Astrocyte (in vitro differentiated cells and primary cell): ENCODE data around the gene PSMA7. TPM values are rescaled to one million over a fixed set of nuclear protein-coding genes. Genes with fewer than 3 reads are reported as not detected.
A peak's percentile ranks its signal among the peaks of the same experiment; 100 is the strongest.

ENCODE experiments used
- DNase-seq: peaks from one replicate; pipeline ENCODE4 v3.0.0-alpha.2; 2010; ENCODE audit warnings: low read depth
- FAIRE-seq: peaks from 2 replicates; lab custom pipeline; 2011; peaks lifted over from hg19 to GRCh38; lab: Jason Lieb, UNC
- H2AFZ ChIP-seq: 2 replicates; pipeline ENCODE4 v1.6.0; 2012; ENCODE audit warnings: low read depth, low read length, inconsistent platforms
- H3K27ac ChIP-seq: 2 replicates; pipeline ENCODE4 v1.5.1; 2011; ENCODE audit warnings: low read depth, low read length, inconsistent platforms
- H3K27me3 ChIP-seq: 2 replicates; pipeline ENCODE4 v1.6.0; 2011; ENCODE audit warnings: low read length, inconsistent platforms; ENCODE audit not compliant: insufficient read depth
- H3K36me3 ChIP-seq: 2 replicates; pipeline ENCODE4 v1.5.1; 2011; ENCODE audit warnings: low read length, inconsistent platforms; ENCODE audit not compliant: insufficient read depth
- H3K4me1 ChIP-seq: 2 replicates; pipeline ENCODE4 v1.5.1; 2011; ENCODE audit warnings: low read length, inconsistent platforms; ENCODE audit not compliant: insufficient read depth
- H3K4me2 ChIP-seq: 2 replicates; pipeline ENCODE4 v1.6.0; 2012; ENCODE audit warnings: low read length, inconsistent platforms
- H3K4me3 ChIP-seq: 2 replicates; pipeline ENCODE4 v1.5.1; 2011; ENCODE audit warnings: low read depth, mild to moderate bottlenecking, low read length, inconsistent platforms; ENCODE audit not compliant: insufficient read depth
- H3K79me2 ChIP-seq: 2 replicates; pipeline ENCODE4 v1.6.0; 2012; ENCODE audit warnings: mild to moderate bottlenecking, low read length, inconsistent platforms; ENCODE audit not compliant: insufficient read depth
- H3K9ac ChIP-seq: 2 replicates; pipeline ENCODE4 v1.6.0; 2012; ENCODE audit warnings: mild to moderate bottlenecking, low read length, inconsistent platforms
- H3K9me3 ChIP-seq: 2 replicates; pipeline ENCODE4 v1.5.1; 2012; ENCODE audit warnings: low read depth, mild to moderate bottlenecking, low read length, inconsistent platforms; ENCODE audit not compliant: insufficient read depth
- H4K20me1 ChIP-seq: 2 replicates; pipeline ENCODE4 v1.6.0; 2012; ENCODE audit warnings: low read length, inconsistent platforms; ENCODE audit not compliant: insufficient read depth
- H3K27ac Mint-ChIP-seq: one replicate; pipeline ENCODE4 v1.8.0; 2021; ENCODE audit warnings: mild to moderate bottlenecking, mixed read lengths; ENCODE audit not compliant: unreplicated experiment
- H3K27me3 Mint-ChIP-seq: one replicate; pipeline ENCODE4 v1.8.0; 2021; ENCODE audit warnings: low read depth, mixed read lengths; ENCODE audit not compliant: unreplicated experiment
- H3K36me3 Mint-ChIP-seq: one replicate; pipeline ENCODE4 v1.8.0; 2021; ENCODE audit warnings: low read depth, mixed read lengths; ENCODE audit not compliant: unreplicated experiment
- H3K4me1 Mint-ChIP-seq: one replicate; pipeline ENCODE4 v1.8.0; 2021; ENCODE audit warnings: low read depth, mixed read lengths; ENCODE audit not compliant: unreplicated experiment
- H3K4me3 Mint-ChIP-seq: one replicate; pipeline ENCODE4 v1.8.0; 2021; ENCODE audit warnings: mild to moderate bottlenecking, moderate library complexity, mixed read lengths; ENCODE audit not compliant: unreplicated experiment
- H3K9me3 Mint-ChIP-seq: one replicate; pipeline ENCODE4 v1.8.0; 2021; ENCODE audit warnings: mild to moderate bottlenecking, mixed read lengths; ENCODE audit not compliant: unreplicated experiment
- EZH2 ChIP-seq: IDR thresholded peaks from 2 replicates; pipeline ENCODE4 v1.6.1; 2012; ENCODE audit warnings: mild to moderate bottlenecking, low read length, inconsistent platforms; ENCODE audit not compliant: insufficient read depth
- total RNA-seq: library from RNA; stranded (reverse); gene quantifications from 2 replicates; pipeline ENCODE4 v1.2.1, GENCODE V29; 2021
- TF ChIP-seq, protein P1 (sequence below): IDR thresholded peaks from 2 replicates; pipeline ENCODE4 v1.5.1; 2011; ENCODE audit warnings: low read depth, mild to moderate bottlenecking, inconsistent platforms, low read length, moderate library complexity; ENCODE audit not compliant: insufficient read depth

The PSMA7 gene
- total RNA-seq, 1 donor from 2014 or later, result 324 TPM

- Histone ChIP-seq H3K4me1 (peaks cover 18% of the 10 kb centered on the region), H3K36me3 (peaks cover 56% of the 10 kb centered on the region), H3K27ac (no peak overlapping the region), H3K79me2 (peaks cover 57% of the 10 kb centered on the region), H3K9me3 (no peaks in the 10 kb centered on the region), H3K9ac (no peak overlapping the region), H2AFZ (no peak overlapping the region), H3K4me3 (no peak overlapping the region), H3K4me2 (no peak overlapping the region), H3K27me3 (no peaks in the 10 kb centered on the region), H4K20me1 (peaks cover 96% of the 10 kb centered on the region)
- Mint-ChIP-seq H3K27ac (no peak overlapping the region), H3K4me3 (peak overlapping the region; percentile 28), H3K27me3 (no peaks in the 10 kb centered on the region), H3K9me3 (no peaks in the 10 kb centered on the region), H3K4me1 (peaks cover 14% of the 10 kb centered on the region), H3K36me3 (peaks cover 22% of the 10 kb centered on the region)
- no peak for DNase-seq
- FAIRE-seq, result no peak
- no peak for TF ChIP-seq EZH2
- TF ChIP-seq, protein P1, sequence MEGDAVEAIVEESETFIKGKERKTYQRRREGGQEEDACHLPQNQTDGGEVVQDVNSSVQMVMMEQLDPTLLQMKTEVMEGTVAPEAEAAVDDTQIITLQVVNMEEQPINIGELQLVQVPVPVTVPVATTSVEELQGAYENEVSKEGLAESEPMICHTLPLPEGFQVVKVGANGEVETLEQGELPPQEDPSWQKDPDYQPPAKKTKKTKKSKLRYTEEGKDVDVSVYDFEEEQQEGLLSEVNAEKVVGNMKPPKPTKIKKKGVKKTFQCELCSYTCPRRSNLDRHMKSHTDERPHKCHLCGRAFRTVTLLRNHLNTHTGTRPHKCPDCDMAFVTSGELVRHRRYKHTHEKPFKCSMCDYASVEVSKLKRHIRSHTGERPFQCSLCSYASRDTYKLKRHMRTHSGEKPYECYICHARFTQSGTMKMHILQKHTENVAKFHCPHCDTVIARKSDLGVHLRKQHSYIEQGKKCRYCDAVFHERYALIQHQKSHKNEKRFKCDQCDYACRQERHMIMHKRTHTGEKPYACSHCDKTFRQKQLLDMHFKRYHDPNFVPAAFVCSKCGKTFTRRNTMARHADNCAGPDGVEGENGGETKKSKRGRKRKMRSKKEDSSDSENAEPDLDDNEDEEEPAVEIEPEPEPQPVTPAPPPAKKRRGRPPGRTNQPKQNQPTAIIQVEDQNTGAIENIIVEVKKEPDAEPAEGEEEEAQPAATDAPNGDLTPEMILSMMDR, result no peak
Observed at GRCh38 chr20:62137092-62137384, 6.2 kb downstream of the PSMA7 start.

DNA sequence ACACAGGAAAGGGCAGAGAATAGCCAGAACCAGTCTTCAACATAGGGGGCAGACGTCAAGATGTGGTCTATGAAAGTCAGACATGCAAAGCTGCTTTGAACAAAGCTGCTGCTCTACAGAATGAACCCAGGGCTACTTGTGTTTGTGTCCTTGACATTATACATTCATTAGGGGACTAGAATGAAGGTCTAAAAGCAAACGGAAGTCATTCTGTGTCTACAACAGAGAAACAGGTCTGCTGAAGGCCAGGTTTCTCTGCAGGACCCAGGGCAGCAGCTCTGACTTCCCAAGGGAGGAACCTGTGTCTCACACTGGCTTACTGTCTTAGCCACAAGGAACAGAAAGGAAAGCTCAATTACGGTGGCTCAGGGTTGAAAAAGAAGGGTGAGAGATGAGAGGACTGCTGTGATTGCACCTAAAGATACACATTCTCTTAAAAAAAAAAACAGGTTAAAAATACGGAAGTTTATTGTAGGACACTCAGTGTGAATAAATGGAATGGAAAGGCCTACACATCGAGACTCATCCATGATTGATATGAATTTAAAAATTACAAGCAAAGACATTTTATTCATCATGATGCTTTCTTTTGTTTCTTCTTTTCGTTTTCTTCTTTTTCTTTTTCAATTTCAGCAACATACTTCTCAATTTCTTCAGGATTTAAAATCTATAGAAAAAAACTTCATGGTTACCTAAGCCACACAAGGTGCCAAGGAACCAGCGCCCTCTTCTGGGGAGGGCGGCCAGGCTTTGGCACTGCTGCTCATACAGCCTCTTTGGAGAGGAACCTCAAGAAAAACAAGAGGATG lies 6.7 kb downstream of the PSMA7 start:
- Histone ChIP-seq H3K4me1 (peaks cover 12% of the 10 kb centered on the region), H3K79me2 (peaks cover 52% of the 10 kb centered on the region), H2AFZ (no peak overlapping the region), H3K9me3 (no peaks in the 10 kb centered on the region), H3K27ac (no peak overlapping the region), H4K20me1 (peaks cover 93% of the 10 kb centered on the region), H3K4me3 (no peak overlapping the region), H3K9ac (no peak overlapping the region), H3K36me3 (peaks cover 60% of the 10 kb centered on the region), H3K4me2 (no peak overlapping the region), H3K27me3 (no peaks in the 10 kb centered on the region)
- no peak overlapping the region for H3K27ac Mint-ChIP-seq
- no peaks in the 10 kb centered on the region for H3K27me3 Mint-ChIP-seq
- TF ChIP-seq EZH2, result no peak
- TF ChIP-seq, protein P1, result peak; percentile 79
- no peak for FAIRE-seq
- H3K4me3 Mint-ChIP-seq, result peak overlapping the region; percentile 28
- peaks cover 26% of the 10 kb centered on the region for H3K36me3 Mint-ChIP-seq
- H3K4me1 Mint-ChIP-seq, result peaks cover 12% of the 10 kb centered on the region
- DNase-seq, result peak; percentile 31
- H3K9me3 Mint-ChIP-seq, result no peaks in the 10 kb centered on the region

GRCh38 chr20:62135573-62136266 lies 7.5 kb downstream of the PSMA7 start:
- peaks cover 31% of the 10 kb centered on the region for H3K36me3 Mint-ChIP-seq
- no peak overlapping the region for H3K4me2 ChIP-seq
- H3K79me2 ChIP-seq, result peaks cover 47% of the 10 kb centered on the region
- peaks cover 93% of the 10 kb centered on the region for H4K20me1 ChIP-seq
- no peak overlapping the region for H3K4me3 Mint-ChIP-seq
- no peak overlapping the region for H3K4me3 ChIP-seq
- no peak overlapping the region for H2AFZ ChIP-seq
- H3K27me3 ChIP-seq, result no peaks in the 10 kb centered on the region
- H3K27me3 Mint-ChIP-seq, result no peaks in the 10 kb centered on the region
- peaks cover 5% of the 10 kb centered on the region for H3K4me1 ChIP-seq
- no peaks in the 10 kb centered on the region for H3K9me3 Mint-ChIP-seq
- peak overlapping the region; percentile 53 for H3K27ac Mint-ChIP-seq
- H3K36me3 ChIP-seq, result peaks cover 64% of the 10 kb centered on the region
- no peak for DNase-seq
- TF ChIP-seq, protein P1, result no peak
- no peak for TF ChIP-seq EZH2
- H3K9me3 ChIP-seq, result no peaks in the 10 kb centered on the region
- no peak for FAIRE-seq
- peaks cover 6% of the 10 kb centered on the region for H3K4me1 Mint-ChIP-seq
- no peak overlapping the region for H3K9ac ChIP-seq
- no peak overlapping the region for H3K27ac ChIP-seq
